Middle frontal gyrus (tissue), 1 donor: ENCODE data around the gene TLE5.

Experiments
- DNase-seq: peaks from one replicate; pipeline ENCODE4 v3.0.0-alpha.2; 2015; ENCODE audit warnings: low spot score; ENCODE audit errors: extremely low spot score

Gene TLE5

GRCh38 chr19:3062165-3063105 is at the start of gene TLE5:
Gene TLE5 (minus strand): TSS chr19:3062495. CDS start chr19:3062200, 295 bp downstream.
- no peak for DNase-seq

GRCh38 chr19:3111586-3112247 is 49.4 kb upstream of the TLE5 start:
- no peak for DNase-seq

- no peak for DNase-seq
Measured at GRCh38 chr19:3110126-3110825, 48.0 kb upstream of the TLE5 start.

- no peak for DNase-seq
Measured at GRCh38 chr19:3109491-3109890, 47.2 kb upstream of the TLE5 start.

GRCh38 chr19:3108775-3109174 is 46.5 kb upstream of the TLE5 start:
- DNase-seq: no peak

GRCh38 chr19:3107658-3108057 is 45.4 kb upstream of the TLE5 start:
- DNase-seq: no peak

GRCh38 chr19:3106509-3107141 is 44.3 kb upstream of the TLE5 start:
- no peak for DNase-seq

- no peak for DNase-seq
Measured at GRCh38 chr19:3105641-3106508, 43.6 kb upstream of the TLE5 start.

- DNase-seq: no peak
Measured at GRCh38 chr19:3104708-3104983, 42.4 kb upstream of the TLE5 start.

GRCh38 chr19:3102239-3103140 is 40.2 kb upstream of the TLE5 start:
- no peak for DNase-seq

- no peak for DNase-seq
Measured at GRCh38 chr19:3100747-3101730, 38.7 kb upstream of the TLE5 start.

GRCh38 chr19:3100331-3100730 is 38.0 kb upstream of the TLE5 start:
- no peak for DNase-seq

- no peak for DNase-seq
Measured at GRCh38 chr19:3099347-3100145, 37.3 kb upstream of the TLE5 start.

- no peak for DNase-seq
Measured at GRCh38 chr19:3098515-3099346, 36.4 kb upstream of the TLE5 start.

GRCh38 chr19:3098141-3098514 is 35.8 kb upstream of the TLE5 start:
- DNase-seq: no peak

GRCh38 chr19:3097442-3097871 is 35.2 kb upstream of the TLE5 start:
- DNase-seq: no peak

- no peak for DNase-seq
Measured at GRCh38 chr19:3096902-3097326, 34.6 kb upstream of the TLE5 start.
